HepG2 (cell line): ENCODE results near the gene GPRC5D. TPM values are rescaled to one million over a fixed set of nuclear protein-coding genes. Genes with fewer than 3 reads are reported as not detected.
A peak's percentile ranks its signal among the peaks of the same experiment; 100 is the strongest.

Source experiments
- CBX5 ChIP-seq: sonication (generic); formaldehyde crosslinking; IDR thresholded peaks from 2 replicates; pipeline ENCODE4 v1.4.0; 2020; ENCODE audit warnings: missing genetic modification reagents, borderline replicate concordance
- CEBPG ChIP-seq: IDR thresholded peaks from 2 replicates; pipeline ENCODE4 v1.6.1; 2016
- FOXP1 ChIP-seq, 2 experiments: fragments of 450-650 bp in 1 of 2; IDR thresholded peaks; 2 replicates each; pipeline ENCODE4 v1.6.1; 2017 to 2018; ENCODE audit warnings: antibody characterized with exemption in 1 of 2
- HNF4G ChIP-seq, 2 experiments: sonication (generic) in 1 of 2; formaldehyde crosslinking in 1 of 2; IDR thresholded peaks; 2 replicates each; pipeline versions ENCODE4 v1.4.0 to v1.6.1; 2011 to 2020; ENCODE audit warnings: borderline replicate concordance in 2 of 2, low read depth in 2 of 2, mild to moderate bottlenecking in 2 of 2, low read length in 1 of 2, missing genetic modification reagents in 1 of 2, moderate library complexity in 1 of 2
- JUNB ChIP-seq: sonication (generic); formaldehyde crosslinking; IDR thresholded peaks from 2 replicates; pipeline ENCODE4 v1.8.0; 2022; ENCODE audit warnings: missing genetic modification reagents, mild to moderate bottlenecking, borderline replicate concordance
- MAZ ChIP-seq, 2 experiments: sonication (generic) in 1 of 2; formaldehyde crosslinking in 1 of 2; IDR thresholded peaks; 2 replicates each; pipeline versions ENCODE4 v1.5.0 to v1.6.1; 2012 to 2020; ENCODE audit warnings: low read depth in 2 of 2, mild to moderate bottlenecking in 2 of 2, borderline replicate concordance in 1 of 2, improper control_type of control experiment in 1 of 2, low read length in 1 of 2, missing genetic modification reagents in 1 of 2, moderate library complexity in 1 of 2
- PPARG ChIP-seq: conservative IDR thresholded peaks from 2 replicates; pipeline ENCODE4 v1.6.1; 2016; ENCODE audit warnings: missing biosample characterization, missing genetic modification reagents
- TOE1 ChIP-seq: sonication (generic); formaldehyde crosslinking; IDR thresholded peaks from 2 replicates; pipeline ENCODE4 v1.4.0; 2020; ENCODE audit warnings: mild to moderate bottlenecking, missing genetic modification reagents
- ZBTB20 ChIP-seq: sonication (generic); formaldehyde crosslinking; IDR thresholded peaks from 2 replicates; pipeline ENCODE4 v1.8.1; 2023; ENCODE audit warnings: missing genetic modification reagents, low read depth, mild to moderate bottlenecking, borderline replicate concordance
- ZBTB42 ChIP-seq: sonication (generic); formaldehyde crosslinking; IDR thresholded peaks from 2 replicates; pipeline ENCODE4 v1.5.0; 2020; ENCODE audit warnings: mild to moderate bottlenecking, missing genetic modification reagents
- ZKSCAN1 ChIP-seq: fragments of 150-350 bp; IDR thresholded peaks from 2 replicates; pipeline ENCODE4 v1.6.1; 2014; ENCODE audit warnings: low read length
- ZMYM4 ChIP-seq: sonication (generic); formaldehyde crosslinking; IDR thresholded peaks from 2 replicates; pipeline ENCODE4 v1.8.1; 2023; ENCODE audit warnings: mild to moderate bottlenecking, missing genetic modification reagents
- ZNF468 ChIP-seq: sonication (generic); formaldehyde crosslinking; IDR thresholded peaks from 2 replicates; pipeline ENCODE4 v1.8.0; 2022; ENCODE audit warnings: mild to moderate bottlenecking, moderate library complexity, missing genetic modification reagents
- ZNF567 ChIP-seq: sonication (generic); formaldehyde crosslinking; IDR thresholded peaks from 2 replicates; pipeline ENCODE4 v1.8.1; 2023; ENCODE audit warnings: mild to moderate bottlenecking, missing genetic modification reagents, borderline replicate concordance
- ZNF609 ChIP-seq: sonication (generic); formaldehyde crosslinking; IDR thresholded peaks from 2 replicates; pipeline ENCODE4 v1.4.0; 2020; ENCODE audit warnings: mild to moderate bottlenecking, missing genetic modification reagents, borderline replicate concordance
- ZNF713 ChIP-seq: sonication (generic); formaldehyde crosslinking; IDR thresholded peaks from 2 replicates; pipeline ENCODE4 v1.4.0; 2020; ENCODE audit warnings: mild to moderate bottlenecking, missing genetic modification reagents
- polyA plus RNA-seq, 8 experiments: library from polyadenylated mRNA; depleted of rRNA in 3 of 8; stranded (reverse) in 7 of 8; unstranded in 1 of 8; fragments of >200 nt; fragmentation: Illumina TruSeq in 4 of 8; extraction: Trizol in 4 of 8; gene quantifications; 2 replicates each; pipeline versions ENCODE4 v1.2.1 to v1.2.3, GENCODE V29; 2011 to 2016; ENCODE audit warnings: low read depth in 4 of 8, missing spikeins in 1 of 8, mixed read lengths in 1 of 8; ENCODE audit not compliant: insufficient read depth in 1 of 8
- total RNA-seq, 5 experiments: library from RNA; depleted of rRNA; stranded (reverse); fragments of >200 nt; fragmentation: Illumina TruSeq; extraction: Trizol; gene quantifications; 2 replicates each; pipeline ENCODE4 v1.2.3, GENCODE V29; 2016; ENCODE audit warnings: low read depth in 1 of 5
- TF ChIP-seq, protein P1 (sequence below): sonication (generic); formaldehyde crosslinking; IDR thresholded peaks from 2 replicates; pipeline ENCODE4 v1.4.0; 2020; ENCODE audit warnings: missing genetic modification reagents, low read depth, mild to moderate bottlenecking, borderline replicate concordance
- TF ChIP-seq, protein P2 (sequence below): sonication (generic); formaldehyde crosslinking; IDR thresholded peaks from 2 replicates; pipeline ENCODE4 v1.4.0; 2020; ENCODE audit warnings: missing genetic modification reagents, borderline replicate concordance

Gene GPRC5D
- total and polyA plus RNA-seq, 2 of the 13 experiments (the other 11 are each of a cell fraction or from before 2014, with no cell fraction given) = not detected

DNA sequence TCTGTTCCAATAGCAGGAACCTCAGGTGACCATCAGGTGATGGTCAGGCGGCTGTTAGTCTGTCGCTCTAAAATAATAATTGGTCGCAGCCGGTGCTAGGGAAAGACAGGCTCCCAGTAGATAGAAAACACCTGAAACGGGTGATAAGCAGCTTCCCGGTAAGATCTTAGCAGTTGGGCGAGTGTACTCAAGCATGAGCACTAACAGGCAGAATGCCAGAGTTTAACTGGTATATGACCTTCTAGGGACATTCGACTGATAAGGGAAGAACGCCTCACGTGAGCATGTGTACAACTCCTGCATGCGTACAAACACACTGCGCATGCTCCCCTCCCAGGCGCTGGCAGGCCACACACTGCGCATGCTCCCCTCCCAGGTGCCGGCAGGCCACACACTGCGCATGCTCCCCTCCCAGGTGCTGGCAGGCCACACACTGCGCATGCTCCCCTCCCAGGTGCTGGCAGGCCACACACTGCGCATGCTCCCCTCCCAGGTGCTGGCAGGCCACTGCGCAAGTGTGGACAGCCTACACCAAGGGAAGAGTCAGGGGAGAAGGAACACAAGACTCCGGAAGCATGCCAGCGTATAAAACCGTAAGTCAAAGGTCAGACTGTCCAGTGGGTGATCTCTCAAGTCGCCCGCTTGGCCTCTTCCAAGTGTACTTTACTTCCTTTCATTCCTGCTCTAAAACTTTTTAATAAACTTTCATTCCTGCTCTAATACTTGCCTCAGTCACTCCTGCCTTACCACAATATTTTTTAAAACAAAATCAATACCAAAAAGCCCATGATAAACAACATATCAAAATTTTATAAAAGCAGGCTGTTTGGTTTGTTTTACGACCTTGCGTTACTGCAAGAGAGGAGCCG is 24.5 kb downstream of the GPRC5D start (continued):
- TF ChIP-seq, protein P1, sequence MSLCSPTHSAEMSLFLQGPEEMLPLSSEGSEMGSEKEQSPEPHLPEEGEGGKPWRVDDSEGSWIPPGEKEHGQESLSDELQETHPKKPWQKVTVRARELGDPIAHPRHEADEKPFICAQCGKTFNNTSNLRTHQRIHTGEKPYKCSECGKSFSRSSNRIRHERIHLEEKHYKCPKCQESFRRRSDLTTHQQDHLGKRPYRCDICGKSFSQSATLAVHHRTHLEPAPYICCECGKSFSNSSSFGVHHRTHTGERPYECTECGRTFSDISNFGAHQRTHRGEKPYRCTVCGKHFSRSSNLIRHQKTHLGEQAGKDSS (CRISPR knock-in tag) = peak; percentile 65; the same call in 1 of the 2 replicates
- TF ChIP-seq MAZ (IDR thresholded peaks at IDR 0.05; ENCODE audit: borderline replicate concordance, low read depth, low read length) (no peak), MAZ (CRISPR knock-in tag; IDR thresholded peaks at IDR 0.05; ENCODE audit: low read depth) (peak; percentile 84), PPARG (CRISPR knock-in tag) (peak; percentile 41), ZNF713 (CRISPR knock-in tag) (no peak), ZNF609 (CRISPR knock-in tag) (peak; percentile 34; the same call in 1 of the 2 replicates), ZNF468 (CRISPR knock-in tag) (no peak), ZBTB42 (no peak), HNF4G (IDR thresholded peaks at IDR 0.05; ENCODE audit: borderline replicate concordance, low read depth, low read length) (peak; percentile 56; the same call in 1 of the 2 replicates), HNF4G (CRISPR knock-in tag; IDR thresholded peaks at IDR 0.05; ENCODE audit: borderline replicate concordance, low read depth) (no peak), ZKSCAN1 (peak; percentile 47; the same call in 1 of the 2 replicates), ZBTB20 (CRISPR knock-in tag) (0 out of 2 replicates have a peak, but pooled peaks have one; percentile 24), CEBPG (peak; percentile 12; the same call in 1 of the 2 replicates), JUNB (CRISPR knock-in tag) (no peak), CBX5 (no peak), ZNF567 (CRISPR knock-in tag) (0 out of 2 replicates have a peak, but pooled peaks have one; percentile 31), TOE1 (no peak), FOXP1 (IDR thresholded peaks at IDR 0.05) (no peak), FOXP1 (CRISPR knock-in tag; IDR thresholded peaks at IDR 0.05) (0 out of 2 replicates have a peak, but pooled peaks have one; percentile 34), ZMYM4 (CRISPR knock-in tag) (peak; percentile 80)
- TF ChIP-seq, protein P2, sequence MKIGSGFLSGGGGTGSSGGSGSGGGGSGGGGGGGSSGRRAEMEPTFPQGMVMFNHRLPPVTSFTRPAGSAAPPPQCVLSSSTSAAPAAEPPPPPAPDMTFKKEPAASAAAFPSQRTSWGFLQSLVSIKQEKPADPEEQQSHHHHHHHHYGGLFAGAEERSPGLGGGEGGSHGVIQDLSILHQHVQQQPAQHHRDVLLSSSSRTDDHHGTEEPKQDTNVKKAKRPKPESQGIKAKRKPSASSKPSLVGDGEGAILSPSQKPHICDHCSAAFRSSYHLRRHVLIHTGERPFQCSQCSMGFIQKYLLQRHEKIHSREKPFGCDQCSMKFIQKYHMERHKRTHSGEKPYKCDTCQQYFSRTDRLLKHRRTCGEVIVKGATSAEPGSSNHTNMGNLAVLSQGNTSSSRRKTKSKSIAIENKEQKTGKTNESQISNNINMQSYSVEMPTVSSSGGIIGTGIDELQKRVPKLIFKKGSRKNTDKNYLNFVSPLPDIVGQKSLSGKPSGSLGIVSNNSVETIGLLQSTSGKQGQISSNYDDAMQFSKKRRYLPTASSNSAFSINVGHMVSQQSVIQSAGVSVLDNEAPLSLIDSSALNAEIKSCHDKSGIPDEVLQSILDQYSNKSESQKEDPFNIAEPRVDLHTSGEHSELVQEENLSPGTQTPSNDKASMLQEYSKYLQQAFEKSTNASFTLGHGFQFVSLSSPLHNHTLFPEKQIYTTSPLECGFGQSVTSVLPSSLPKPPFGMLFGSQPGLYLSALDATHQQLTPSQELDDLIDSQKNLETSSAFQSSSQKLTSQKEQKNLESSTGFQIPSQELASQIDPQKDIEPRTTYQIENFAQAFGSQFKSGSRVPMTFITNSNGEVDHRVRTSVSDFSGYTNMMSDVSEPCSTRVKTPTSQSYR (CRISPR knock-in tag) = no peak
